Mesendoderm (in vitro differentiated cells): Measurements from ENCODE around the gene MYO10.

Experiments
- DNase-seq: peaks from one replicate; pipeline ENCODE4 v3.0.0; 2013
- H2AK5ac ChIP-seq: 2 replicates; pipeline ENCODE4 v1.6.1; 2013; ENCODE audit warnings: low read length, inconsistent platforms
- H2BK120ac ChIP-seq: 2 replicates; pipeline ENCODE4 v1.6.1; 2013; ENCODE audit warnings: low read depth, mild to moderate bottlenecking, low read length, moderate library complexity, mixed read lengths
- H2BK15ac ChIP-seq: replicated peaks from 2 replicates; pipeline ENCODE4 v1.6.1; 2013; ENCODE audit warnings: low read depth, mild to moderate bottlenecking, moderate library complexity
- H2BK5ac ChIP-seq: 2 replicates; pipeline ENCODE4 v1.6.1; 2013; ENCODE audit warnings: low read length, inconsistent platforms
- H3K18ac ChIP-seq: 2 replicates; pipeline ENCODE4 v1.6.1; 2013; ENCODE audit warnings: mild to moderate bottlenecking, low read length, mixed read lengths
- H3K23ac ChIP-seq: one replicate; pipeline ENCODE4 v1.6.1; 2013; ENCODE audit warnings: low read length
- H3K27ac ChIP-seq: 2 replicates; pipeline ENCODE4 v1.5.1; 2013; ENCODE audit warnings: low read depth, mild to moderate bottlenecking, inconsistent platforms, low read length, moderate library complexity
- H3K27me3 ChIP-seq: 2 replicates; pipeline ENCODE4 v1.6.1; 2013; ENCODE audit warnings: low read length, control low read depth, mild to moderate bottlenecking, inconsistent platforms; ENCODE audit not compliant: insufficient read depth, poor library complexity
- H3K36me3 ChIP-seq: 2 replicates; pipeline ENCODE4 v1.6.1; 2013; ENCODE audit warnings: low read length, inconsistent platforms; ENCODE audit not compliant: control insufficient read depth, insufficient read depth
- H3K4ac ChIP-seq: one replicate; pipeline ENCODE4 v1.6.1; 2013; ENCODE audit warnings: low read depth, mild to moderate bottlenecking, low read length, moderate library complexity
- H3K4me1 ChIP-seq: 2 replicates; pipeline ENCODE4 v1.6.1; 2013; ENCODE audit warnings: low read depth, low read length, inconsistent platforms; ENCODE audit not compliant: control insufficient read depth
- H3K4me2 ChIP-seq: 2 replicates; pipeline ENCODE4 v1.6.1; 2013; ENCODE audit warnings: low read length
- H3K4me3 ChIP-seq: 2 replicates; pipeline ENCODE4 v1.5.1; 2013; ENCODE audit warnings: mild to moderate bottlenecking, low read length
- H3K56ac ChIP-seq: one replicate; pipeline ENCODE4 v1.6.1; 2013; ENCODE audit warnings: low read length
- H3K79me1 ChIP-seq: 2 replicates; pipeline ENCODE4 v1.6.1; 2013; ENCODE audit warnings: low read length, inconsistent platforms
- H3K79me2 ChIP-seq: 2 replicates; pipeline ENCODE4 v1.6.1; 2013; ENCODE audit warnings: mild to moderate bottlenecking, low read length; ENCODE audit not compliant: control insufficient read depth, insufficient read depth
- H3K9ac ChIP-seq: 2 replicates; pipeline ENCODE4 v1.6.1; 2013; ENCODE audit warnings: low read length, inconsistent platforms
- H4K5ac ChIP-seq: one replicate; pipeline ENCODE4 v1.6.1; 2013; ENCODE audit warnings: low read length
- H4K8ac ChIP-seq: one replicate; pipeline ENCODE4 v1.6.1; 2013; ENCODE audit warnings: low read depth, mild to moderate bottlenecking, control low read depth, low read length, moderate library complexity
- WGBS: extraction: QIAGEN DNeasy Blood & Tissue Kit; methylation state at CpG from one replicate; pipeline ENCODE4 v1.1.7; 2013; ENCODE audit warnings: low lambda C conversion rate, missing lambda C conversion rate; ENCODE audit not compliant: insufficient coverage; ENCODE audit errors: extremely low coverage; 5-methylcytosine and 5-hydroxymethylcytosine counted together

The MYO10 gene

DNA sequence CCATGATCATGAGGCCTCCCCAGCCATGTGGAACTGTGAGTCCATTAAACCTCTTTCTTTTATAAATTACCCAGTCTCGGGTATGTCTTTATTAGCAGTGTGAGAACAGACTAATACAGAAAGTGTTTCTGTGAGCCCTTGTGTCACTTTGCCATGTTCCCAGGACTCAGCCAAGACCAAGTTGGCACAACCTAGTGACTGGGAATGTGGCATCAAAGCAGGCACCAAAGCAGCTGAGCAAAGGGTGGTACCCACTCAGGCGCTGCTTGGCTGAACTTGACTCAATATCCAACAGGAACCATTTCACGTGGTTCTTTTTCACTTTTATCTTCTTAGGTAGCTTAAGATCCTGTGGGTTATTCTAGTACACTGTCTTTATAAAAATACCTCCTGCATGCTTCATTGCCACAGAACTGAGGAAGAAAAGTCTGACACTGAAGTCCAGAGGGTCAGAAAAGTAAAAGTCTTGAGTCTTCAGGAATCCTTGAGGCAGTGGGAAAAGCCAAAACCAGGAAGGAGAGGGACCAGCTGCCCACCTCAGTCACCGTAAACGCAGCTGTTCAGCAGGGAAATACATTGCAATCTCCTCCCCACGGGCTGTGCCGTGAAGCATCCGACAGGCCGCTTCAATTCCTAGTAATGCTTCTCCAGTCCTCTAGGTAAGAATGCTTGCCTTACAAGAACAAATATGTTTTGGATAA is 228.8 kb downstream of the MYO10 start:
- no CpG with 5 or more reads among the region's 9 CpGs for WGBS
- H3K56ac ChIP-seq, result no peak overlapping the region
- H3K27me3 ChIP-seq, result no peaks in the 10 kb centered on the region
- no peaks in the 10 kb centered on the region for H3K4me1 ChIP-seq
- no peak overlapping the region for H2AK5ac ChIP-seq
- no peaks in the 10 kb centered on the region for H3K79me2 ChIP-seq
- H3K4me2 ChIP-seq, result no peak overlapping the region
- no peak overlapping the region for H3K4me3 ChIP-seq
- H2BK120ac ChIP-seq, result no peak overlapping the region
- no peak overlapping the region for H4K5ac ChIP-seq
- H3K27ac ChIP-seq, result no peak overlapping the region
- no peak overlapping the region for H2BK5ac ChIP-seq
- no peak overlapping the region for H3K9ac ChIP-seq
- H2BK15ac ChIP-seq, result no peak overlapping the region
- H3K18ac ChIP-seq, result no peak overlapping the region
- no peak overlapping the region for H4K8ac ChIP-seq
- no peak overlapping the region for H3K4ac ChIP-seq
- H3K23ac ChIP-seq, result no peak overlapping the region
- no peaks in the 10 kb centered on the region for H3K79me1 ChIP-seq
- H3K36me3 ChIP-seq, result peaks cover 4% of the 10 kb centered on the region
- no peak for DNase-seq

DNA sequence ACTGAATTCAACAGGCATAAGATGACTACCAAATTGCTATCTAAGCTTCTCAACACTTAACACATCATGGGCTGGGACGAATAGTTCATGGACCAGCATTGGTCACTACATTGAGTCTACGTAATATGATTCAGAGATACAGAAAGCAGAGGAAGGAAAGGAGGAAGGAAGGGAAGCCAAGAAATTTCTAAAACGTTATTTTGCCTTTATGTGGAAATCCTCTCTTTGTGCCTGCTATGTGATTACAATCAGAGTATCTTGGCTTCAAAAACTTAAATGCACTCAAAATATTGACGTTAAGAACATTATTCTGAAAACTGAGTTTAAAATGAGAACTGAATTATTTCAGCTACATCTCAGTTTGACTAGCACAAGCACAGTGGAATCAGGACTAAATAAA is 231.1 kb downstream of the MYO10 start:
- Histone ChIP-seq H2AK5ac (no peak overlapping the region), H3K4me1 (no peaks in the 10 kb centered on the region), H4K5ac (no peak overlapping the region), H3K4ac (no peak overlapping the region), H2BK15ac (no peak overlapping the region), H3K4me2 (no peak overlapping the region), H3K27ac (no peak overlapping the region), H3K23ac (no peak overlapping the region), H2BK120ac (no peak overlapping the region), H3K27me3 (no peaks in the 10 kb centered on the region), H3K18ac (no peak overlapping the region), H3K4me3 (no peak overlapping the region), H3K79me1 (no peaks in the 10 kb centered on the region), H2BK5ac (no peak overlapping the region), H3K79me2 (no peaks in the 10 kb centered on the region), H3K36me3 (peaks cover 8% of the 10 kb centered on the region), H3K56ac (no peak overlapping the region), H3K9ac (no peak overlapping the region), H4K8ac (no peak overlapping the region)
- WGBS, result no CpG with 5 or more reads among the region's 4 CpGs
- DNase-seq, result no peak

GRCh38 chr5:16702964-16703363 is 233.1 kb downstream of the MYO10 start:
- no peak overlapping the region for H4K8ac ChIP-seq
- WGBS, result no CpG with 5 or more reads among the region's 2 CpGs
- H2AK5ac ChIP-seq, result no peak overlapping the region
- H3K36me3 ChIP-seq, result peaks cover 6% of the 10 kb centered on the region
- no peak overlapping the region for H3K23ac ChIP-seq
- no peaks in the 10 kb centered on the region for H3K27me3 ChIP-seq
- H2BK120ac ChIP-seq, result no peak overlapping the region
- H2BK15ac ChIP-seq, result no peak overlapping the region
- H3K18ac ChIP-seq, result no peak overlapping the region
- H2BK5ac ChIP-seq, result no peak overlapping the region
- H3K79me2 ChIP-seq, result no peaks in the 10 kb centered on the region
- H3K4me1 ChIP-seq, result no peaks in the 10 kb centered on the region
- DNase-seq, result no peak
- no peak overlapping the region for H3K27ac ChIP-seq
- no peak overlapping the region for H4K5ac ChIP-seq
- no peak overlapping the region for H3K9ac ChIP-seq
- H3K56ac ChIP-seq, result no peak overlapping the region
- no peak overlapping the region for H3K4me2 ChIP-seq
- no peaks in the 10 kb centered on the region for H3K79me1 ChIP-seq
- no peak overlapping the region for H3K4me3 ChIP-seq
- no peak overlapping the region for H3K4ac ChIP-seq

DNA sequence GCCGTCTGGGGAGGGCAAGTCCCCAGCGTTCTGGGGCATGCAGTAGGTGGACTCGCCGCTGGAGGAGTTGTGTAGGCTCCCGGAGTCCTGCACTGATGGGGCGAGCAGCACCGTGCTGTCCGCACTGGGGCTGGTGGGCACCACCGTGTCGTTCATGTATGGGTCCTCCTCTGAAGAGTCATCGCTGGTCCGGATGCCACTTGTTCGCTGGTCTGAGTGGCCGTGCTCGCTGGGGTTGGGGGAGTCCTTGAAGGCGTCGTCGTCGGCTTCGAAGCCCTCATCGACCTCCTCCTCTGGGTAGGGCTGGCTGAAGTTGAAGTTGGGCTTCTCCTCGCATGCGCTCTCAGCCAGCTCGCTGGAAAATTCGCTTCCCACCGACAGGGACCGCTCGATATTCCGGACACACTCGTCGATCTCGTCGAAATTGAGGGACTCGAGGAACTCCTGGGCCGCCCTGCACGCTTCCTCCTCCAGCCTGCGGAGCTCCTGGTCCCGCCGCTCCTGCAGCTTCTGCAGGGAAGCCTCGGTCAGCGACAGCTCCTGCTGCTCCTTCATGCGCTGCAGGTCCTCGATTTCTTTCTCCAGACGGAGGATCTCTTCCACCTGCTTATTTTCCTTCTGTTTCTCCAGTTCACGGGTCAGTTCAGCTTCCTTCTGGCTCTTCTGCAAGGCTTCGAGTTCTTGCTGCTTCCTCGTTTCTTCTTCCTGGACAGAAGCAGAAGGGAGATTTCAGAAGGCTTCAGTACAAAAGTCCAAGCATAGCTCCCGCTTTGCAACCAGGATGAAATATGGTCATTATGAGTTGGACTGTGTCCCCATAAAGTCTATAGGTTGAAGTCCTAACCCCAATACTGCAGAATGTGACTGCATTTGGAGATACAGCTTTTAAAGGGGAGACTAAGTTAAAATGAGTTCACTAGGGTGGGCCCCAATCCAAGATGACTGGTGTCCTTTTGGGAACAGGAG is 234.7 kb downstream of the MYO10 start:
- no CpG with 5 or more reads among the region's 48 CpGs for WGBS
- DNase-seq, result no peak
- H3K36me3 ChIP-seq, result peaks cover 6% of the 10 kb centered on the region

DNA sequence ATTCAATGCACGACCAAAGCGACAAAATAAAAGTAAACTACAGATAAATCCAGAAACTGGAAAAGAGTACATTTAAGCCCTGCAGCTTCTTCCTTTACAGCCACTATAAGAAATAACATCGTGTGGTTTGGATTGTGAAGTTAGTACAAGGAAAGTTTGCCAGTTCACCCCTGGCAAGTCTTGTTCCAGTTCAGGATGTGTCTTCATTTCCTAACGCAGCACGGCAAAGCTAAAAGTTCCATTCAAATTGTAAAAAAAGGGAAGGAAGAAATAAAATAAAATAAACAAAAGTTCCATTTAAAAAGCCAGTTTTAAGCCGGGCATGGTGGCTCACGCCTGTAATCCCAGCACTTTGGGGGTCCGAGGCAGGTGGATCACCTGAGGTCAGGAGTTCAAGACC is 236.0 kb downstream of the MYO10 start:
- Histone ChIP-seq H3K79me1 (no peaks in the 10 kb centered on the region), H2BK5ac (no peak overlapping the region), H3K18ac (no peak overlapping the region), H3K27ac (no peak overlapping the region), H3K4me2 (no peak overlapping the region), H3K4me1 (no peaks in the 10 kb centered on the region), H4K5ac (no peak overlapping the region), H3K79me2 (no peaks in the 10 kb centered on the region), H3K4me3 (no peak overlapping the region), H2AK5ac (no peak overlapping the region), H2BK15ac (no peak overlapping the region), H3K27me3 (no peaks in the 10 kb centered on the region), H3K36me3 (peaks cover 6% of the 10 kb centered on the region), H3K9ac (no peak overlapping the region), H2BK120ac (no peak overlapping the region), H3K56ac (no peak overlapping the region), H3K4ac (no peak overlapping the region), H4K8ac (no peak overlapping the region), H3K23ac (no peak overlapping the region)
- WGBS, result no CpG with 5 or more reads among the region's 8 CpGs
- no peak for DNase-seq

More for the DNA sequence above, 234.7 kb downstream of the MYO10 start:
- H2AK5ac ChIP-seq, result no peak overlapping the region
- H2BK15ac ChIP-seq, result no peak overlapping the region
- H3K79me2 ChIP-seq, result no peaks in the 10 kb centered on the region
- H3K27me3 ChIP-seq, result no peaks in the 10 kb centered on the region
- H2BK5ac ChIP-seq, result no peak overlapping the region
- H3K4ac ChIP-seq, result no peak overlapping the region
- H3K4me2 ChIP-seq, result no peak overlapping the region
- no peaks in the 10 kb centered on the region for H3K4me1 ChIP-seq
- no peak overlapping the region for H3K23ac ChIP-seq
- H3K56ac ChIP-seq, result no peak overlapping the region
- no peak overlapping the region for H4K8ac ChIP-seq
- no peak overlapping the region for H3K27ac ChIP-seq
- no peaks in the 10 kb centered on the region for H3K79me1 ChIP-seq
- no peak overlapping the region for H3K4me3 ChIP-seq
- H2BK120ac ChIP-seq, result no peak overlapping the region
- no peak overlapping the region for H4K5ac ChIP-seq
- no peak overlapping the region for H3K18ac ChIP-seq
- no peak overlapping the region for H3K9ac ChIP-seq
